HepG2 (cell line): Measurements from ENCODE around the gene NUCB1. TPM values are rescaled to one million over a fixed set of nuclear protein-coding genes. Genes with fewer than 3 reads are reported as not detected.
A peak's percentile ranks its signal among the peaks of the same experiment; 100 is the strongest.

Source experiments
- ATRX ChIP-seq: sonication (generic); formaldehyde crosslinking; IDR thresholded peaks from 2 replicates; pipeline ENCODE4 v1.4.0; 2020; ENCODE audit warnings: missing genetic modification reagents, borderline replicate concordance
- CAMTA2 ChIP-seq: sonication (generic); formaldehyde crosslinking; IDR thresholded peaks from 2 replicates; pipeline ENCODE4 v1.4.0; 2020; ENCODE audit warnings: mild to moderate bottlenecking, missing genetic modification reagents, borderline replicate concordance
- ELK4 ChIP-seq: sonication (generic); formaldehyde crosslinking; IDR thresholded peaks from 2 replicates; pipeline ENCODE4 v1.9.0; 2021; ENCODE audit warnings: missing genetic modification reagents, borderline replicate concordance
- HOMEZ ChIP-seq: IDR thresholded peaks from 2 replicates; pipeline ENCODE4 v1.6.1; 2016; ENCODE audit warnings: low read depth
- KDM2A ChIP-seq: sonication (generic); formaldehyde crosslinking; IDR thresholded peaks from 2 replicates; pipeline ENCODE4 v1.4.0; 2020; ENCODE audit warnings: low read depth, missing genetic modification reagents, borderline replicate concordance
- PRPF4 ChIP-seq: fragments of 200-400 bp; formaldehyde crosslinking; IDR thresholded peaks from 2 replicates; pipeline ENCODE4 v1.6.1; 2016; ENCODE audit warnings: low read length, low read depth; ENCODE audit not compliant: poor library complexity, severe bottlenecking
- RELA ChIP-seq: sonication (generic); formaldehyde crosslinking; IDR thresholded peaks from 2 replicates; pipeline ENCODE4 v1.4.0; 2020; ENCODE audit warnings: missing genetic modification reagents
- RFXAP ChIP-seq: sonication (generic); formaldehyde crosslinking; IDR thresholded peaks from 2 replicates; pipeline ENCODE4 v1.4.0; 2020; ENCODE audit warnings: missing genetic modification reagents, borderline replicate concordance
- SOX6 ChIP-seq, 2 experiments: fragments of 450-650 bp in 1 of 2; sonication (generic) in 1 of 2; formaldehyde crosslinking in 1 of 2; IDR thresholded peaks; 2 replicates each; pipeline versions ENCODE4 v1.4.0 to v1.6.1; 2017 to 2020; ENCODE audit warnings: antibody characterized with exemption in 1 of 2, mild to moderate bottlenecking in 1 of 2, missing genetic modification reagents in 1 of 2
- TCF12 ChIP-seq, 2 experiments: fragments of 450-650 bp in 1 of 2; sonication (generic) in 1 of 2; formaldehyde crosslinking in 1 of 2; IDR thresholded peaks; 2 replicates each; pipeline versions ENCODE4 v1.6.1 to v1.8.0; 2017 to 2022; ENCODE audit warnings: antibody characterized with exemption in 1 of 2, mild to moderate bottlenecking in 1 of 2, missing genetic modification reagents in 1 of 2, moderate library complexity in 1 of 2
- ZNF253 ChIP-seq: sonication (generic); formaldehyde crosslinking; IDR thresholded peaks from 2 replicates; pipeline ENCODE4 v1.8.0; 2022; ENCODE audit warnings: mild to moderate bottlenecking, missing genetic modification reagents, borderline replicate concordance
- ZNF274 ChIP-seq: sonication (generic); formaldehyde crosslinking; IDR thresholded peaks from 2 replicates; pipeline ENCODE4 v1.5.1; 2020; ENCODE audit warnings: mild to moderate bottlenecking, missing genetic modification reagents
- ZNF576 ChIP-seq: sonication (generic); formaldehyde crosslinking; IDR thresholded peaks from 2 replicates; pipeline ENCODE4 v1.4.0; 2020; ENCODE audit warnings: mild to moderate bottlenecking, missing genetic modification reagents
- ZNF83 ChIP-seq: sonication (generic); formaldehyde crosslinking; IDR thresholded peaks from 2 replicates; pipeline ENCODE4 v1.4.0; 2020; ENCODE audit warnings: missing genetic modification reagents, mild to moderate bottlenecking, borderline replicate concordance
- polyA plus RNA-seq, 8 experiments: library from polyadenylated mRNA; depleted of rRNA in 3 of 8; stranded (reverse) in 7 of 8; unstranded in 1 of 8; fragments of >200 nt; fragmentation: Illumina TruSeq in 4 of 8; extraction: Trizol in 4 of 8; gene quantifications; 2 replicates each; pipeline versions ENCODE4 v1.2.1 to v1.2.3, GENCODE V29; 2011 to 2016; ENCODE audit warnings: low read depth in 4 of 8, missing spikeins in 1 of 8, mixed read lengths in 1 of 8; ENCODE audit not compliant: insufficient read depth in 1 of 8
- total RNA-seq, 5 experiments: library from RNA; depleted of rRNA; stranded (reverse); fragments of >200 nt; fragmentation: Illumina TruSeq; extraction: Trizol; gene quantifications; 2 replicates each; pipeline ENCODE4 v1.2.3, GENCODE V29; 2016; ENCODE audit warnings: low read depth in 1 of 5
- TF ChIP-seq, protein P1 (sequence below): sonication (generic); formaldehyde crosslinking; IDR thresholded peaks from 2 replicates; pipeline ENCODE4 v1.8.1; 2022; ENCODE audit warnings: low read depth, mild to moderate bottlenecking, missing genetic modification reagents
- TF ChIP-seq, protein P2 (sequence below): IDR thresholded peaks from 2 replicates; pipeline ENCODE4 v1.6.1; 2016; ENCODE audit warnings: low read depth, control low read depth
- TF ChIP-seq, protein P3 (sequence below): IDR thresholded peaks from 2 replicates; pipeline ENCODE4 v1.6.1; 2012; ENCODE audit warnings: inconsistent platforms
- TF ChIP-seq, protein P4 (sequence below): conservative IDR thresholded peaks from 2 replicates; pipeline ENCODE4 v1.6.1; 2018; ENCODE audit warnings: missing genetic modification reagents

Gene NUCB1
- total and polyA plus RNA-seq, 2 of the 13 experiments (the other 11 are each of a cell fraction or from before 2014, with no cell fraction given) = 82.3 to 106 TPM

DNA sequence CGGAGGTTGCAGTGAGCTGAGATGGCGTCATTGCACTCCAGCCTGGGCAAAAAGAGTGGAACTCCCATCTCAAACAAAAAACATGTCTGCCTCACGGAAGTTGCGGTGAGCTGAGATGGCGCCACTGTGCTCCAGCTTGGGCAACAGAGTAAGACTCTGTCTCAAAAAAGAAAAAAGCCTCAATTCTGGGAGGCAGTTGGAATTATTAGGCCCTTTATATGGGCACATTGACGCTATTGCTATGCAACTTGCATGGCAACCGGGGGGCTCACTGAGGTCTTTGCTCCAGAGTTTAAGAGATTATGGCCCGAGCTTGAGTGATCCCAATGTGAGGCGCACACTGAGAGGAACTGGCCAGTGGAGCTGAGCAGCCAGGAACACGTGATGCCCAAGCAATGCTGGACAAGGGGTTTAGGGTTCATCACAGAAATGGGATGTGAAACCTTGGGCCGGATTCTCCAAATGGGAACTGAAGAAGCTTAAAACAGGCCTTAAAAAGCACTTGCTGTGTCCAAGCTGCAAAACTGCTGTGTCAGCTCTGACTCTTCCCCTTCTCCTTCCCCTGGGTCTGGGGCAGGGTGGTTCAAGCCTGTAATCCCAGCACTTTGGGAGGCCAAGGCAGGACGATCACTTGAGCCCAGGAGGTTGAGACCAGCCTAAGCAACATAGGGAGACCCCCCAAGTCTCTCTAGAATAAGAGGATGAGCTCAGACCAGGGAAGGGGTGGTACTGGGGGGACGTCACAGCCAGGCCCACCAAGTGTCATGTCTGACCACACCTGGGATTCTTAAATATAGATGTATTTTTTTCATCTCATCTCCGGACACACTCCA is 67.5 kb downstream of the NUCB1 start (continued):
- TF ChIP-seq, protein P1, sequence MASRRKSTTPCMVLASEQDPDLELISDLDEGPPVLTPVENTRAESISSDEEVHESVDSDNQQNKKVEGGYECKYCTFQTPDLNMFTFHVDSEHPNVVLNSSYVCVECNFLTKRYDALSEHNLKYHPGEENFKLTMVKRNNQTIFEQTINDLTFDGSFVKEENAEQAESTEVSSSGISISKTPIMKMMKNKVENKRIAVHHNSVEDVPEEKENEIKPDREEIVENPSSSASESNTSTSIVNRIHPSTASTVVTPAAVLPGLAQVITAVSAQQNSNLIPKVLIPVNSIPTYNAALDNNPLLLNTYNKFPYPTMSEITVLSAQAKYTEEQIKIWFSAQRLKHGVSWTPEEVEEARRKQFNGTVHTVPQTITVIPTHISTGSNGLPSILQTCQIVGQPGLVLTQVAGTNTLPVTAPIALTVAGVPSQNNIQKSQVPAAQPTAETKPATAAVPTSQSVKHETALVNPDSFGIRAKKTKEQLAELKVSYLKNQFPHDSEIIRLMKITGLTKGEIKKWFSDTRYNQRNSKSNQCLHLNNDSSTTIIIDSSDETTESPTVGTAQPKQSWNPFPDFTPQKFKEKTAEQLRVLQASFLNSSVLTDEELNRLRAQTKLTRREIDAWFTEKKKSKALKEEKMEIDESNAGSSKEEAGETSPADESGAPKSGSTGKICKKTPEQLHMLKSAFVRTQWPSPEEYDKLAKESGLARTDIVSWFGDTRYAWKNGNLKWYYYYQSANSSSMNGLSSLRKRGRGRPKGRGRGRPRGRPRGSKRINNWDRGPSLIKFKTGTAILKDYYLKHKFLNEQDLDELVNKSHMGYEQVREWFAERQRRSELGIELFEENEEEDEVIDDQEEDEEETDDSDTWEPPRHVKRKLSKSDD = peak; percentile 54
- TF ChIP-seq ZNF83 (CRISPR knock-in tag) = no peak
- no peak for TF ChIP-seq HOMEZ
- TF ChIP-seq ZNF274 = 0 out of 2 replicates have a peak, but pooled peaks have one; percentile 39
- TF ChIP-seq ELK4 = no peak
- TF ChIP-seq TCF12 (IDR thresholded peaks at IDR 0.05) = no peak
- 0 out of 2 replicates have a peak, but pooled peaks have one; percentile 60 for TF ChIP-seq TCF12 (CRISPR knock-in tag; IDR thresholded peaks at IDR 0.05)
- TF ChIP-seq, protein P2, sequence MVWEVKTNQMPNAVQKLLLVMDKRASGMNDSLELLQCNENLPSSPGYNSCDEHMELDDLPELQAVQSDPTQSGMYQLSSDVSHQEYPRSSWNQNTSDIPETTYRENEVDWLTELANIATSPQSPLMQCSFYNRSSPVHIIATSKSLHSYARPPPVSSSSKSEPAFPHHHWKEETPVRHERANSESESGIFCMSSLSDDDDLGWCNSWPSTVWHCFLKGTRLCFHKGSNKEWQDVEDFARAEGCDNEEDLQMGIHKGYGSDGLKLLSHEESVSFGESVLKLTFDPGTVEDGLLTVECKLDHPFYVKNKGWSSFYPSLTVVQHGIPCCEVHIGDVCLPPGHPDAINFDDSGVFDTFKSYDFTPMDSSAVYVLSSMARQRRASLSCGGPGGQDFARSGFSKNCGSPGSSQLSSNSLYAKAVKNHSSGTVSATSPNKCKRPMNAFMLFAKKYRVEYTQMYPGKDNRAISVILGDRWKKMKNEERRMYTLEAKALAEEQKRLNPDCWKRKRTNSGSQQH = no peak
- TF ChIP-seq RFXAP (CRISPR knock-in tag) = no peak
- no peak for TF ChIP-seq PRPF4
- TF ChIP-seq, protein P3, sequence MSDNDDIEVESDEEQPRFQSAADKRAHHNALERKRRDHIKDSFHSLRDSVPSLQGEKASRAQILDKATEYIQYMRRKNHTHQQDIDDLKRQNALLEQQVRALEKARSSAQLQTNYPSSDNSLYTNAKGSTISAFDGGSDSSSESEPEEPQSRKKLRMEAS = peak; percentile 19
- no peak for TF ChIP-seq ZNF576
- TF ChIP-seq SOX6 (IDR thresholded peaks at IDR 0.05) = no peak
- peak; percentile 62 for TF ChIP-seq SOX6 (CRISPR knock-in tag; IDR thresholded peaks at IDR 0.05)
- peak; percentile 82 for TF ChIP-seq KDM2A
- no peak for TF ChIP-seq RELA (CRISPR knock-in tag)
- TF ChIP-seq CAMTA2 (CRISPR knock-in tag) = 0 out of 2 replicates have a peak, but pooled peaks have one; percentile 34
- no peak for TF ChIP-seq ATRX (CRISPR knock-in tag)
- TF ChIP-seq ZNF253 = no peak
- TF ChIP-seq, protein P4, sequence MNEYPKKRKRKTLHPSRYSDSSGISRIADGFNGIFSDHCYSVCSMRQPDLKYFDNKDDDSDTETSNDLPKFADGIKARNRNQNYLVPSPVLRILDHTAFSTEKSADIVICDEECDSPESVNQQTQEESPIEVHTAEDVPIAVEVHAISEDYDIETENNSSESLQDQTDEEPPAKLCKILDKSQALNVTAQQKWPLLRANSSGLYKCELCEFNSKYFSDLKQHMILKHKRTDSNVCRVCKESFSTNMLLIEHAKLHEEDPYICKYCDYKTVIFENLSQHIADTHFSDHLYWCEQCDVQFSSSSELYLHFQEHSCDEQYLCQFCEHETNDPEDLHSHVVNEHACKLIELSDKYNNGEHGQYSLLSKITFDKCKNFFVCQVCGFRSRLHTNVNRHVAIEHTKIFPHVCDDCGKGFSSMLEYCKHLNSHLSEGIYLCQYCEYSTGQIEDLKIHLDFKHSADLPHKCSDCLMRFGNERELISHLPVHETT (CRISPR knock-in tag) = 0 out of 2 replicates have a peak, but pooled peaks have one; percentile 46
